H7 (cell line): Measurements from ENCODE around the gene AKR1E2. TPM values are rescaled to one million over a fixed set of nuclear protein-coding genes. Genes with fewer than 3 reads are reported as not detected.

ENCODE experiments used
- DNase-seq: peaks from one replicate; pipeline ENCODE4 v3.0.0; 2012
- H3K27me3 ChIP-seq: 2 replicates; pipeline ENCODE4 v1.6.0; 2011; ENCODE audit warnings: mild to moderate bottlenecking, low read length; ENCODE audit not compliant: control insufficient read depth, insufficient read depth
- H3K36me3 ChIP-seq: replicated peaks from 2 replicates; pipeline ENCODE4 v1.5.1; 2011; ENCODE audit warnings: low read length; ENCODE audit not compliant: control insufficient read depth, insufficient read depth
- H3K4me3 ChIP-seq: 2 replicates; pipeline ENCODE4 v1.5.1; 2011; ENCODE audit warnings: low read depth, mild to moderate bottlenecking, control low read depth, low read length, moderate library complexity; ENCODE audit not compliant: insufficient read depth
- total RNA-seq: library from RNA; depleted of rRNA; stranded (reverse); fragments of >200 nt; shearing (Covaris generic); gene quantifications from 2 replicates; pipeline ENCODE4 v1.2.3, GENCODE V29; 2014; rRNA removed

The AKR1E2 gene
- total RNA-seq, result 4.5 and 9.4 TPM in 2 replicates

- no peaks in the 10 kb centered on the region for H3K36me3 ChIP-seq
- H3K4me3 ChIP-seq, result peak within 1 kb of the TSS; percentile 51
- peaks cover 13% of the 10 kb centered on the region for H3K27me3 ChIP-seq
- peak; percentile 90 for DNase-seq
Observed at GRCh38 chr10:4825868-4826791, at the start of gene AKR1E2. TSS of gene AKR1E2 (plus strand) at chr10:4826207. CDS start at chr10:4826325, 118 bp downstream.

DNA sequence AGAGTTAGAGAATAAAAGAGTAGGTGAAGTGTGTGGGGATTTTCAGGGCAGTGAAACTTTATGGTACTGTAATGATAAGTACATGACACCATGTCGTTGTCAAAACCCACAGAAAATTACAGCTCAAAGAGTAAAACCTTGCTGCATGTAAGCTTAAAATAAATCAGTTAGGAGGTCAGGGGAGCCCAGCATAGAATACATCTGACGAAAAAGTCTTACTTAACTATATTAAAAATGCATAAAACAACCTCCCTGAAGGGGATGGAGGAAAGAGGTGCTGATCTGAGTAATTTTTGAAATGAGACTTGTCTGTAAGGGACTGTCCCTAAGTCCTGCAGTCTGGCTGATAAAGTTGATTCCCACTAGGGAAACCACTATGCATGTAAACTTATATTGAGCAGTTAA lies 49.8 kb upstream of the AKR1E2 start:
- Histone ChIP-seq H3K36me3 (no peaks in the 10 kb centered on the region), H3K27me3 (no peaks in the 10 kb centered on the region), H3K4me3 (no peak overlapping the region)
- no peak for DNase-seq

DNA sequence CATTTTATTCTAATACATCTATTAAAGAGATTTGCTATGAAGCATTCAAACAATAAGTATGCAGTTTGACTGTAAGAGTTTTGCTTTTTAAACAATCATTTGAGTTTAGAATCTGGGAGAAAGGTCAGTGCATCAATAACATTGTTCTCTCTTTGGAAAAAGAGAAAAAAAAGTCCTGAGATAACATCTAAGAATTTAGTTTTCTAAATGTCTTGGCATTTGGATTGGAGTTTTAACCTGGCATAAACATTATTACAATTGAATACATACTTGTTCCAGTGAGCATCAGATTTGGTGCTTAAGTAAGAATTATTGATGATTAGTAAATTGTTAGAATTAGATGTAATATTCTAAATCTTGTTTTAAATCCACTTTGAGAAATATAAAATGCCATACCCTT lies 47.2 kb upstream of the AKR1E2 start:
- H3K27me3 ChIP-seq, result no peaks in the 10 kb centered on the region
- DNase-seq, result no peak
- H3K4me3 ChIP-seq, result no peak overlapping the region
- H3K36me3 ChIP-seq, result no peaks in the 10 kb centered on the region

GRCh38 chr10:4780091-4780490 lies 45.9 kb upstream of the AKR1E2 start:
- H3K36me3 ChIP-seq, result no peaks in the 10 kb centered on the region
- no peak for DNase-seq
- no peak overlapping the region for H3K4me3 ChIP-seq
- H3K27me3 ChIP-seq, result no peaks in the 10 kb centered on the region

- Histone ChIP-seq H3K4me3 (no peak overlapping the region), H3K27me3 (no peaks in the 10 kb centered on the region)
- no peak for DNase-seq
Observed at GRCh38 chr10:4780782-4781181, 45.2 kb upstream of the AKR1E2 start.

GRCh38 chr10:4781955-4782354 lies 44.1 kb upstream of the AKR1E2 start:
- DNase-seq, result no peak
- Histone ChIP-seq H3K27me3 (no peaks in the 10 kb centered on the region), H3K36me3 (no peaks in the 10 kb centered on the region), H3K4me3 (no peak overlapping the region)

More at GRCh38 chr10:4780782-4781181, 45.2 kb upstream of the AKR1E2 start:
- no peaks in the 10 kb centered on the region for H3K36me3 ChIP-seq

- Histone ChIP-seq H3K36me3 (no peaks in the 10 kb centered on the region), H3K4me3 (no peak overlapping the region), H3K27me3 (no peaks in the 10 kb centered on the region)
- DNase-seq, result no peak
Observed at GRCh38 chr10:4784667-4785333, 41.2 kb upstream of the AKR1E2 start.

- Histone ChIP-seq H3K4me3 (no peak overlapping the region), H3K36me3 (no peaks in the 10 kb centered on the region), H3K27me3 (no peaks in the 10 kb centered on the region)
- DNase-seq, result no peak
Observed at GRCh38 chr10:4786043-4786839, 39.8 kb upstream of the AKR1E2 start.

- no peaks in the 10 kb centered on the region for H3K27me3 ChIP-seq
- no peak for DNase-seq
Observed at GRCh38 chr10:4790045-4790444, 36.0 kb upstream of the AKR1E2 start.

DNA sequence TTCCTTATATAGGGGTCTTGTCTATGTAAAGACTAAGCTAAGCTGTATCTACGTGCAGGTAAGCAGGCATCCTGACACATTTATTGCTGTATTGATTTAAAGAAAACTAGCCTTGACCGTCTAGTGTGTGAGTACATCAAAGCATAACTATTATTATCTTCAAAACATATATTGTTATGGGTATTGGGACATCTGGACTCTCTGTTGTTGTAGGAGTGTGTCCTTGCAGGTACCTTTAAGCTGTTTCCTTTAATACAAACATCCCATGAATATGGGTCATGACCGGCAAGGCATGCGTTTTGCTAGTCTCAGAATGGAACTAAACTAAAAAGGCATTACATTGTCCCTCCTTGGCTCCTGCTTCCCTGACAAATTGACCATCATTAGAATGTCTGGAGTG lies 35.1 kb upstream of the AKR1E2 start:
- Histone ChIP-seq H3K36me3 (no peaks in the 10 kb centered on the region), H3K4me3 (no peak overlapping the region), H3K27me3 (no peaks in the 10 kb centered on the region)
- no peak for DNase-seq

More at GRCh38 chr10:4790045-4790444, 36.0 kb upstream of the AKR1E2 start:
- no peak overlapping the region for H3K4me3 ChIP-seq
- H3K36me3 ChIP-seq, result no peaks in the 10 kb centered on the region

- no peak for DNase-seq
- no peaks in the 10 kb centered on the region for H3K27me3 ChIP-seq
- H3K36me3 ChIP-seq, result no peaks in the 10 kb centered on the region
- no peak overlapping the region for H3K4me3 ChIP-seq
Observed at GRCh38 chr10:4792381-4792780, 33.6 kb upstream of the AKR1E2 start.

DNA sequence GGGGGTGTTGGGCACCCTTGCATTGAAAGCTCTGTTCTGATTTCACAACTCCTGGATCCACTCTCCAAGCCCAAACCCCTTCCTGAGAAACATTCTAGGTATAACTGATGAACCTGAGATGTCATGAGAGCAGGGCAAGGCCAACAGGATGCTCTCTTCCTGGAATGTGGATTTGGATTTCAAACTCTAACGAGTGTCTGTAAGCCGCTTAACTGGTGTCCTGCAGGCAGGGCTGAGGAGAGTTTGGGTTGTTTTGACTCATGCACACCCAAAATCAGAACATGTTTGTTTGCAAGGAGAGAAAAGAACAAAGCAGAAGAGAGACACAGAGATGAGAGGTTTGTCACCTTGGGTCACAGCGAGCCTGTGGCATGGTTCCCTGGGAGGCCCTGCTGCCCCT lies 24.6 kb upstream of the AKR1E2 start:
- no peaks in the 10 kb centered on the region for H3K27me3 ChIP-seq
- DNase-seq, result no peak
- H3K36me3 ChIP-seq, result no peaks in the 10 kb centered on the region

DNA sequence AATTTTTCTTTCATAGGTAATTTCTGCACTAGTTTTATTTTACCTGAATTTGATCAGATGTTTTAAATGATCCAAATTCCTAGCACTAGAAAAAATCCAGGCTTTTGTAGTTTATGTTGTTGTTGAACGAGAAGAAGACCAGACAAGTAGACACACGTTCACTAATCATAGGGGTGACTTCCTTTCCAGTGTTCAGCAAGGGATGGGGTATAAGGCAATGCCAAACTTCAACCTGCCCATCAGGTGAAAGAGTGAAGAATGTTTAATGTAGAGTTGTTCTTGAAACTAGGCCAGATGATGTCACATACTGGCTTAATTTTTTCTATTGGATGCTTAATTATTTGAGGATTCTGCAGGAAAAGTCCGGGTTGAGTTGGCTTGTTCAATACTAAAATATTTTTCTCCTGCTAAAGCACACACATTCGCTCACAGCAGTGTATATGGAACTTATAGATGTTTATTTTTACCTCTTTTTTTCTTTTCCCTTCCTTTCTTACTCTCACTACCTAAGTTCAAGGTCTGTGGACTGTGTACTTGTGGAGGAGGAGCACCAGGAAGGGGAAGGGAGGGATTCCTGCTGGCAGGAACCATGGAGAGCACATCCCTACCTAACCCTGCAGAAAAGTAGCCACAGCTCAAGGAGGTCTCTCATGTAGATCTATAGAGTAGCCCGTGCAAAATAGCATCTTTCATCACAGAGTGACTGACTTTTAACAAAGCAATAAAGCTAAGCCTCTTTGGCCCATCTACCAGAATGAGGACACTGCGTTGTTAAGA lies 23.1 kb upstream of the AKR1E2 start:
- no peak for DNase-seq
- H3K36me3 ChIP-seq, result no peaks in the 10 kb centered on the region
- no peaks in the 10 kb centered on the region for H3K27me3 ChIP-seq
- no peak overlapping the region for H3K4me3 ChIP-seq

More for the DNA sequence above, 24.6 kb upstream of the AKR1E2 start:
- no peak overlapping the region for H3K4me3 ChIP-seq

DNA sequence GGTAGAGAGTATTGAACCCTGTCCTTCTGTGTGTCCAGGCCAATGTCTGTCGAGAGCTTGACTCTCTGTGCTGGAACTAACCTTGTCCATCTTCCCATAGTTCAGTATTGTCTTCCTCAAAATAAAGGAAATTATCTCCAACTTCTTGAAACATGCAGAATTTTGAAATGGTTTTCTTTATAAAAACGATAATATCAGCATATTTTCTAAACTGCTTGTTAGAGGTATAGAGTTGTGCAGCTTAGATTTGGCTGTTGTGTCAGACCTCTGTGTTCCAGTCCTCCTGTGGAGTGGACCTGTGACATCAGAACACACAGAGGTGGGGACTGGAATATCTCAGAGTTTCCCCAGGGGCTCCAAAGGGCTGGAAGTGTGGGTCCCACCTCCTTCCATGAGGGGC lies 22.2 kb upstream of the AKR1E2 start:
- Histone ChIP-seq H3K36me3 (no peaks in the 10 kb centered on the region), H3K4me3 (no peak overlapping the region), H3K27me3 (no peaks in the 10 kb centered on the region)
- no peak for DNase-seq
